OCI-LY3 (cell line): Measurements from ENCODE around the gene TMEM108.

Source experiments
- EZH2phosphoT487 ChIP-seq: fragments of 200-600 bp; shearing (Covaris generic); IDR thresholded peaks from 2 replicates; pipeline ENCODE4 v1.6.1; 2018; ENCODE audit warnings: antibody characterized with exemption, mixed run types, low read depth
- TF ChIP-seq, protein P1 (sequence below): fragments of 200-600, 300-600 bp; sonication (generic); IDR thresholded peaks from 2 replicates; pipeline ENCODE4 v1.5.1; 2014; ENCODE audit warnings: antibody characterized with exemption, low read length, low read depth

DNA sequence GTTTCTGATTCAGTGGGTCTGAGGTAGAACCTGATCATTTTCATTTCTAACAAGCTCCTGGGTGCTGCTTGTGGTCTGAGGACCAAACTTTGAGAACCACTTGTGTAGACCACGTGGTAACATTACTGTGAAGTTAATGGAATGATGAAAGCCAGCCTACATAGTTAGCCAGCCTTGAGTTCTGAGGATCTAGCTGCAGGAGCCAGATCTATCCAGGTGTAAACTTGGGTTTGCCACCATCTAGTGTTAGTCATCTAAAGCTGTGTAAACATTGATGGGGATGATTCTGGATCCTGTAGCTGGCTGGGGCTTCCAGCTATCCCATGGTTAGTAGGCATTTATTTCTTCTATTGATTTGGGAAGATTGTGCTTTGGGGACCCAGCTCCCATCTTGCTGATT lies 170.0 kb downstream of the TMEM108 start:
- TF ChIP-seq, protein P1, sequence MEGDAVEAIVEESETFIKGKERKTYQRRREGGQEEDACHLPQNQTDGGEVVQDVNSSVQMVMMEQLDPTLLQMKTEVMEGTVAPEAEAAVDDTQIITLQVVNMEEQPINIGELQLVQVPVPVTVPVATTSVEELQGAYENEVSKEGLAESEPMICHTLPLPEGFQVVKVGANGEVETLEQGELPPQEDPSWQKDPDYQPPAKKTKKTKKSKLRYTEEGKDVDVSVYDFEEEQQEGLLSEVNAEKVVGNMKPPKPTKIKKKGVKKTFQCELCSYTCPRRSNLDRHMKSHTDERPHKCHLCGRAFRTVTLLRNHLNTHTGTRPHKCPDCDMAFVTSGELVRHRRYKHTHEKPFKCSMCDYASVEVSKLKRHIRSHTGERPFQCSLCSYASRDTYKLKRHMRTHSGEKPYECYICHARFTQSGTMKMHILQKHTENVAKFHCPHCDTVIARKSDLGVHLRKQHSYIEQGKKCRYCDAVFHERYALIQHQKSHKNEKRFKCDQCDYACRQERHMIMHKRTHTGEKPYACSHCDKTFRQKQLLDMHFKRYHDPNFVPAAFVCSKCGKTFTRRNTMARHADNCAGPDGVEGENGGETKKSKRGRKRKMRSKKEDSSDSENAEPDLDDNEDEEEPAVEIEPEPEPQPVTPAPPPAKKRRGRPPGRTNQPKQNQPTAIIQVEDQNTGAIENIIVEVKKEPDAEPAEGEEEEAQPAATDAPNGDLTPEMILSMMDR, result no peak
- no peak for TF ChIP-seq EZH2phosphoT487
